GM12864 (cell line): ENCODE results near the gene SCYL3.

Source experiments
- DNase-seq: peaks from one replicate; pipeline ENCODE4 v3.0.0-alpha.2; 2011; ENCODE audit warnings: low read depth
- H3K4me3 ChIP-seq: 2 replicates; pipeline ENCODE4 v1.5.1; 2011; ENCODE audit warnings: mild to moderate bottlenecking, low read depth, low read length, control low read depth
- CTCF ChIP-seq: IDR thresholded peaks from 2 replicates; pipeline ENCODE4 v1.5.1; 2011; ENCODE audit warnings: low read depth, mild to moderate bottlenecking, moderate library complexity, low read length, control low read depth, inconsistent platforms; ENCODE audit errors: missing control alignments

The SCYL3 gene

DNA sequence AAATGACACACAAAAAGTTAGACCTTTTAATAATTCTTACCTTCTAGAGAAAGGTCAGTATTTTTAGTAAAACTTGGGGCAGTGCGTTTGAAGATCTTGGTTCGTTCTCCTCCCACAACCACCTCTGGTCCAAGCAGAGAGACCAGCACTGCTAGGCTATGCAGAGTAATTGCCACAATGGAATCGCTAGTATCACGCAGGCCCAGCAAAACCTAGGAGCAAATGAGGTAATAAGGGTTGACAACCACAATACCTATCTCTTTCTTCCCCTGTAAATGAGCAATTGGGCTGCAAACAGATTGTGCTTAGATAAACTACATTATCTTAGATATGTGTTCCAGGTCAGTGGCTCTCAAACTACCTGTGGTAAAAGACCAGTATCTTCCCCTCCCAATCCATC lies 34.7 kb downstream of the SCYL3 start:
- no peak for TF ChIP-seq CTCF
- DNase-seq, result no peak

DNA sequence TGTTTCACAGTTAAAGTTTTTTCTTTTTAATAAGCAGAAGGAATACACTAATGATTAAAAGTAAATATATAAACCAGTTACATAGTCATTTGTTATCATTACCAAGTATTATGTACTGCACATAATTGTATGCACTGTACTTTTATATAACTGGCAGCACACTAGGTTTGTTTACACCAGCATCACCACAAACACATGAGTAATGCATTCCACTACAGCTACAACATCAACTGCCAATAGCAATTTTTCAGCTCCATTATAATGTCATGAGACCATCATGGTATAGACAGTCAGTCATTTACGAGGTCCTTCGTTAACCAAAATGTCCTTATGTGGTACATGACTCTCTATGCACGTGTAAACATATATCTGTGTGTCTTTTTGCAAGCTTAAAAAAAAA lies 35.2 kb downstream of the SCYL3 start:
- DNase-seq, result no peak
- H3K4me3 ChIP-seq, result no peak overlapping the region
- TF ChIP-seq CTCF, result no peak

More for the DNA sequence above, 34.7 kb downstream of the SCYL3 start:
- no peak overlapping the region for H3K4me3 ChIP-seq

DNA sequence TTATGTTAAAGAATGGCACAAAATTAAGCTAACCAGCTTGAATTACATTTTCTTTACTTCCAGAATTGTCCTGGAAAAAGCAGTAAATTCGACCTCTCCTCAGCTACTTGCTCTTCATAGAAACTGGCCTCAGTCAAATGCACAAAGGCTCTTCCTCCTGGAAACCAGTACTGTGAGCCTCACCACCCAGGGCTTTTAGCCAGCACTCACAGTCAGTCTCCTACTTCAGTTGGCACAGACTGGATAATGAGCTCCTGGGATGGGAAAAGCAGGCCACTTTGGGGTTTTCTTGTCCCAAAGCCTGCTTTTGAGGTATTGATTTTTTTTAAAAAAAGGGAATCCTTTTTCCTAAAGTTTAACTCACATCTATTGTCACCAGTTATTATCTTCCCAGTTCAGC lies 40.4 kb downstream of the SCYL3 start:
- no peak for TF ChIP-seq CTCF
- H3K4me3 ChIP-seq, result no peak overlapping the region
- DNase-seq, result no peak

GRCh38 chr1:169849346-169850022 lies 44.2 kb downstream of the SCYL3 start:
- TF ChIP-seq CTCF, result no peak
- H3K4me3 ChIP-seq, result no peak overlapping the region
- no peak for DNase-seq

GRCh38 chr1:169848456-169848855 lies 45.2 kb downstream of the SCYL3 start:
- no peak for DNase-seq
- TF ChIP-seq CTCF, result no peak
- no peak overlapping the region for H3K4me3 ChIP-seq

- no peak for TF ChIP-seq CTCF
These were observed 48.6 kb downstream of the SCYL3 start for GRCh38 chr1:169844941-169845608.

DNA sequence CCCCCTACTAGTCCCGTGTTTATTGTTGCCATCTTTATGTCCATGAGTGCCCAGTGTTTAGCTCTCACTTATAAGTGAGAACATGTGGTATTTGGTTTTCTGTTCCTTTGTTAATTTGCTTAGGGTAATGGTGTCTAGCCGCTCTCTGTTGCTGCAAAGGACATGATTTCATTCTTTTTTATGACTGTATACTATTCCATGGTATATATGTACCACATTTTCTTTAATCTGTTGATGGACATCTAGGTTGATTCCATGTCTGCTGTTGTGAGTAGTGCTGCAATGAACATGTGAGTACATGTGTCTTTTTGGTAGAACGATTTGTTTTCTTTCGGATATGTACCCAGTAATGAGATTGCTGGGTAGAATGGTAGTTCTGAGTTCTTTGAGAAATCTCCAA lies 54.8 kb downstream of the SCYL3 start:
- no peak for DNase-seq

More at GRCh38 chr1:169844941-169845608, 48.6 kb downstream of the SCYL3 start:
- no peak for DNase-seq
- no peak overlapping the region for H3K4me3 ChIP-seq

More for the DNA sequence above, 54.8 kb downstream of the SCYL3 start:
- no peak overlapping the region for H3K4me3 ChIP-seq
- no peak for TF ChIP-seq CTCF
